ENCODE results near the gene KISS1.

DNA sequence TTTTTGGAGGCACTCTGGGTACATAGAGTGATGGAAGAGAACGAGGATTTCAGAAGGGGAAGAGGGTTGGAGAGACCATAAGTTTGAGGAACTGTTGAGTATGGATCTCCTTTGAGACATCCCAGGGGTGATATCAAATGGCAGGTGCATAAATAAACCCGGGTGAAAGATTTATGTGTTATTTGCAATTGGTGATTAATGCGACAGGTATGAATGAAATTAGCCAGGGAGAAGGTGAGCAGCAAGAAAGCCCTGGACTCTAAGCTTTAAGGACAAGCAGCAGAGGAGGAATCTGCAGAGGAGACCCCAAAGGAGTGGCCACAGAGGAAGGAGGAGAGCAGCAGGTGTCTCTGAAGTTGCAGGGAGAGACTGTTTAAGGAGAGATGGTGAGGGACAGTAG lies 21.3 kb downstream of the KISS1 start:
- TF ChIP-seq, protein P1, sequence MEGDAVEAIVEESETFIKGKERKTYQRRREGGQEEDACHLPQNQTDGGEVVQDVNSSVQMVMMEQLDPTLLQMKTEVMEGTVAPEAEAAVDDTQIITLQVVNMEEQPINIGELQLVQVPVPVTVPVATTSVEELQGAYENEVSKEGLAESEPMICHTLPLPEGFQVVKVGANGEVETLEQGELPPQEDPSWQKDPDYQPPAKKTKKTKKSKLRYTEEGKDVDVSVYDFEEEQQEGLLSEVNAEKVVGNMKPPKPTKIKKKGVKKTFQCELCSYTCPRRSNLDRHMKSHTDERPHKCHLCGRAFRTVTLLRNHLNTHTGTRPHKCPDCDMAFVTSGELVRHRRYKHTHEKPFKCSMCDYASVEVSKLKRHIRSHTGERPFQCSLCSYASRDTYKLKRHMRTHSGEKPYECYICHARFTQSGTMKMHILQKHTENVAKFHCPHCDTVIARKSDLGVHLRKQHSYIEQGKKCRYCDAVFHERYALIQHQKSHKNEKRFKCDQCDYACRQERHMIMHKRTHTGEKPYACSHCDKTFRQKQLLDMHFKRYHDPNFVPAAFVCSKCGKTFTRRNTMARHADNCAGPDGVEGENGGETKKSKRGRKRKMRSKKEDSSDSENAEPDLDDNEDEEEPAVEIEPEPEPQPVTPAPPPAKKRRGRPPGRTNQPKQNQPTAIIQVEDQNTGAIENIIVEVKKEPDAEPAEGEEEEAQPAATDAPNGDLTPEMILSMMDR (IDR thresholded peaks at IDR 0.05; ENCODE audit: poor library complexity), result no peak
- TF ChIP-seq EZH2 (IDR thresholded peaks at IDR 0.05; ENCODE audit: borderline replicate concordance) (no peak), EZH2phosphoT487 (IDR thresholded peaks at IDR 0.05; ENCODE audit: low read depth, severe bottlenecking, unreplicated experiment) (no peak)

All from hepatocyte (in vitro differentiated cells).